ENCODE results near the gene PHLPP1.

PHLPP1 gene

DNA sequence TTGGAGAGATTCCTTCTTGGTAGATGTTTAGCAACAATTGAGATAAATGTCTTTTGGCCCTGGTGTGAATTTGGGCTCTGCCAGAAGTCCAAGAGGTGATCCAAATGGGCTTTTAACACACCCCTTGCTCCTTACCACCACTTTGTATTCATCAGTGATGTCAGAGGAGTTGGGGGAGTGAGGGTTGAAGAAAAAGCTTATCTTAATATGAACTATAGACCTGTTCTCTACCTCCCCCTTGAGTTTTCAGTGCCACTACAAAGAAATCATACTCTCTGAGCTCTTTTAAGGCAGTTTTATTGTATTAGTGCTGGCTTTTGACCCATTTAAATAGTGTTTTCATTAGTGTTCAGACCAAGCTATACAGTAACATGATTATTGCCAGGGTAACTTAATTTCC, 229.1 kb downstream of the PHLPP1 start:
- Histone ChIP-seq H3K27ac (ENCODE audit: extremely low read depth, low read depth, low read length) (no peak overlapping the region), H3K4me1 (ENCODE audit: control insufficient read depth, insufficient read depth, low read length) (no peaks in the 10 kb centered on the region), H3K9me3 (ENCODE audit: control insufficient read depth, insufficient read depth, low read depth, low read length) (no peaks in the 10 kb centered on the region), H3K4me3 (ENCODE audit: low read depth, low read length) (no peak overlapping the region), H3K36me3 (ENCODE audit: control insufficient read depth in 2 of 2, insufficient read depth in 1 of 2, low read length in 2 of 2) (peaks cover 13 to 15% of the 10 kb centered on the region in 2 experiments)
- ChIA-PET CTCF (interaction anchor here (1.5 kb wide), 1 partner anchor 14 kb away, joined by 3 read pairs; no protein-coding TSS in a partner anchor), POLR2A (no interaction called here)
- TF ChIP-seq ZNF521 (tag by site-specific recombination; IDR thresholded peaks at IDR 0.05) (no peak), ZNF621 (tag by site-specific recombination; IDR thresholded peaks at IDR 0.05) (no peak), TCF7L2 (IDR thresholded peaks at IDR 0.05; ENCODE audit: borderline replicate concordance, low read depth, low read length) (no peak), GFI1B (tag by site-specific recombination; IDR thresholded peaks at IDR 0.05) (no peak)

DNA sequence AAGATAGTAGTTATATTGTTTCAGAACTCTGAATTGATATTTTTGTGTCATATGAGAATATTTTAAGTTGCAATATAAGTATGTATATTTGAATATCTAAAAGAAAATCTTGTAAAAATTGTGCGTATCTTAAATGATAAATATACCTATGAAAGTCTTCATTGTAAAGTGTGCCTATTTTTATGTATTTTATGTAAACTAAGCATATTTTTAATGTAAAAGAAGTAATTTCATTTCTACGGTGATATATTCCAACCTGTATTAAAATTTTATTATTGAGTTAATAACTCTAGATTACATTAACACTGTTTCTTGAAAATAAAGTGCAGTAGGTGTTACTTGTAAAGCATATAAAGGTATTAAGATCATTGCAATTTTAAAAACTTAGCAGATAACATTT, 233.4 kb downstream of the PHLPP1 start:
- H3K9me3 ChIP-seq (ENCODE audit: control insufficient read depth, insufficient read depth, low read depth, low read length) = no peaks in the 10 kb centered on the region
- H3K36me3 ChIP-seq (ENCODE audit: control insufficient read depth in 2 of 2, insufficient read depth in 1 of 2, low read length in 2 of 2) = peaks cover 11 to 12% of the 10 kb centered on the region in 2 experiments; a peak in 2 of 3 replicates
- H3K4me3 ChIP-seq (ENCODE audit: low read depth, low read length) = no peak overlapping the region
- no peak for TF ChIP-seq ZNF146 (tag by site-specific recombination; IDR thresholded peaks at IDR 0.05)
- TF ChIP-seq ZNF837 (tag by site-specific recombination; IDR thresholded peaks at IDR 0.05) = no peak
- no peak for TF ChIP-seq ZNF292 (tag by site-specific recombination; IDR thresholded peaks at IDR 0.05; ENCODE audit: borderline replicate concordance, low read depth)
- no peak for TF ChIP-seq ZNF707 (tag by site-specific recombination; IDR thresholded peaks at IDR 0.05)
- no peak for TF ChIP-seq ZNF555 (tag by site-specific recombination; conservative IDR thresholded peaks at IDR 0.05)
- TF ChIP-seq ZNF473 (tag by site-specific recombination; IDR thresholded peaks at IDR 0.05) = no peak
- no peak for TF ChIP-seq ZNF600 (tag by site-specific recombination; IDR thresholded peaks at IDR 0.05)
- TF ChIP-seq, protein P1, sequence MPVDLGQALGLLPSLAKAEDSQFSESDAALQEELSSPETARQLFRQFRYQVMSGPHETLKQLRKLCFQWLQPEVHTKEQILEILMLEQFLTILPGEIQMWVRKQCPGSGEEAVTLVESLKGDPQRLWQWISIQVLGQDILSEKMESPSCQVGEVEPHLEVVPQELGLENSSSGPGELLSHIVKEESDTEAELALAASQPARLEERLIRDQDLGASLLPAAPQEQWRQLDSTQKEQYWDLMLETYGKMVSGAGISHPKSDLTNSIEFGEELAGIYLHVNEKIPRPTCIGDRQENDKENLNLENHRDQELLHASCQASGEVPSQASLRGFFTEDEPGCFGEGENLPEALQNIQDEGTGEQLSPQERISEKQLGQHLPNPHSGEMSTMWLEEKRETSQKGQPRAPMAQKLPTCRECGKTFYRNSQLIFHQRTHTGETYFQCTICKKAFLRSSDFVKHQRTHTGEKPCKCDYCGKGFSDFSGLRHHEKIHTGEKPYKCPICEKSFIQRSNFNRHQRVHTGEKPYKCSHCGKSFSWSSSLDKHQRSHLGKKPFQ (tag by site-specific recombination; IDR thresholded peaks at IDR 0.05) = no peak
- TF ChIP-seq ZNF24 (tag by site-specific recombination; IDR thresholded peaks at IDR 0.05) = no peak
- ChIA-PET POLR2A (no interaction called here), CTCF (interaction anchor here (0.6 to 1.7 kb wide), 3 partner anchors 9 to 189 kb away, joined by 3 to 10 read pairs (median 4); no protein-coding TSS in a partner anchor)
- no peaks in the 10 kb centered on the region for H3K4me1 ChIP-seq (ENCODE audit: control insufficient read depth, insufficient read depth, low read length)
- no peak overlapping the region for H3K27ac ChIP-seq (ENCODE audit: extremely low read depth, low read depth, low read length)

DNA sequence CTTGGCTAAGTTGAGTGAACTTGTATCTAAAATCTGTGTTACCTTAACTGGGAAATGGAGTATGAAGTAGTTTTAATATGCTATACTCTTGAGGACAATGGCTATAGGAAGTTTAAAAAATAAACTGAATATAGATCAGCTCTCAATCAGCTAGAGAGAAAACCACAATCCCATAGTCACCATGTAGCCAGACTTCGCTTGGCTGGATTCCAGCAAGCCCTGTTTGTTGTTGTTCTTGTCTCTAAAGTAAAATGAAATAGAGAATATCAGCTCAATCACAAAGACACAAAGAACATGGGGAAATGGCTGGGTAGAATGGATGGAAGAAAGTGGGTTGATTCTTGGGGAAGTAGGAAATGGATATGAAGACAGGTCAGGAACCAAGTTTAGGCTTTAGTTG, 234.9 kb downstream of the PHLPP1 start:
- Histone ChIP-seq H3K9me3 (ENCODE audit: control insufficient read depth, insufficient read depth, low read depth, low read length) (no peaks in the 10 kb centered on the region), H3K36me3 (ENCODE audit: control insufficient read depth in 2 of 2, insufficient read depth in 1 of 2, low read length in 2 of 2) (peaks cover 10 to 11% of the 10 kb centered on the region in 2 experiments; a peak in 2 of 3 replicates), H3K4me3 (ENCODE audit: low read depth, low read length) (no peak overlapping the region), H3K27ac (ENCODE audit: extremely low read depth, low read depth, low read length) (no peak overlapping the region), H3K4me1 (ENCODE audit: control insufficient read depth, insufficient read depth, low read length) (no peaks in the 10 kb centered on the region)
- CTCF ChIA-PET = interaction anchor here (0.5 to 1.7 kb wide), 4 partner anchors 8 to 419 kb away, joined by 3 to 10 read pairs (median 4); no protein-coding TSS in a partner anchor
- POLR2A ChIA-PET = interaction anchor here (0.9 kb wide), 2 partner anchors 72 to 428 kb away, joined by 3 read pairs; partner anchors contain the start of gene ZCCHC2
- TF ChIP-seq ZNF302 (tag by site-specific recombination; IDR thresholded peaks at IDR 0.05; ENCODE audit: low read depth) = no peak
- TF ChIP-seq ZNF24 (tag by site-specific recombination; IDR thresholded peaks at IDR 0.05) = no peak
- TF ChIP-seq ZBTB17 (tag by site-specific recombination; IDR thresholded peaks at IDR 0.05) = no peak
- TF ChIP-seq ZNF211 (tag by site-specific recombination; IDR thresholded peaks at IDR 0.05; ENCODE audit: low read depth) = no peak
- TF ChIP-seq ZNF521 (tag by site-specific recombination; IDR thresholded peaks at IDR 0.05) = no peak
- TF ChIP-seq, protein P1 (tag by site-specific recombination; IDR thresholded peaks at IDR 0.05) = no peak
- TF ChIP-seq, protein P2, sequence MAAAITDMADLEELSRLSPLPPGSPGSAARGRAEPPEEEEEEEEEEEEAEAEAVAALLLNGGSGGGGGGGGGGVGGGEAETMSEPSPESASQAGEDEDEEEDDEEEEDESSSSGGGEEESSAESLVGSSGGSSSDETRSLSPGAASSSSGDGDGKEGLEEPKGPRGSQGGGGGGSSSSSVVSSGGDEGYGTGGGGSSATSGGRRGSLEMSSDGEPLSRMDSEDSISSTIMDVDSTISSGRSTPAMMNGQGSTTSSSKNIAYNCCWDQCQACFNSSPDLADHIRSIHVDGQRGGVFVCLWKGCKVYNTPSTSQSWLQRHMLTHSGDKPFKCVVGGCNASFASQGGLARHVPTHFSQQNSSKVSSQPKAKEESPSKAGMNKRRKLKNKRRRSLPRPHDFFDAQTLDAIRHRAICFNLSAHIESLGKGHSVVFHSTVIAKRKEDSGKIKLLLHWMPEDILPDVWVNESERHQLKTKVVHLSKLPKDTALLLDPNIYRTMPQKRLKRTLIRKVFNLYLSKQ (tag by site-specific recombination; IDR thresholded peaks at IDR 0.05; ENCODE audit: borderline replicate concordance) = no peak
- TF ChIP-seq ZNF623 (tag by site-specific recombination; IDR thresholded peaks at IDR 0.05) = no peak
- TF ChIP-seq ZFHX2 (tag by site-specific recombination; conservative IDR thresholded peaks at IDR 0.05) = no peak
- TF ChIP-seq HOXA7 (CRISPR knock-in tag; IDR thresholded peaks at IDR 0.05; ENCODE audit: borderline replicate concordance) = no peak
- TF ChIP-seq, protein P3, sequence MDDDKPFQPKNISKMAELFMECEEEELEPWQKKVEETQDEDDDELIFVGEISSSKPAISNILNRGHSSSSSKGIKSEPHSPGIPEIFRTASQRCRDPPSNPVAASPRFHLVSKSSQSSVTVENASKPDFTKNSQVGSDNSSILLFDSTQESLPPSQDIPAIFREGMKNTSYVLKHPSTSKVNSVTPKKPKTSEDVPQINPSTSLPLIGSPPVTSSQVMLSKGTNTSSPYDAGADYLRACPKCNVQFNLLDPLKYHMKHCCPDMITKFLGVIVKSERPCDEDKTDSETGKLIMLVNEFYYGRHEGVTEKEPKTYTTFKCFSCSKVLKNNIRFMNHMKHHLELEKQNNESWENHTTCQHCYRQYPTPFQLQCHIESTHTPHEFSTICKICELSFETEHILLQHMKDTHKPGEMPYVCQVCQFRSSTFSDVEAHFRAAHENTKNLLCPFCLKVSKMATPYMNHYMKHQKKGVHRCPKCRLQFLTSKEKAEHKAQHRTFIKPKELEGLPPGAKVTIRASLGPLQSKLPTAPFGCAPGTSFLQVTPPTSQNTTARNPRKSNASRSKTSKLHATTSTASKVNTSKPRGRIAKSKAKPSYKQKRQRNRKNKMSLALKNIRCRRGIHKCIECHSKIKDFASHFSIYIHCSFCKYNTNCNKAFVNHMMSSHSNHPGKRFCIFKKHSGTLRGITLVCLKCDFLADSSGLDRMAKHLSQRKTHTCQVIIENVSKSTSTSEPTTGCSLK (tag by site-specific recombination; IDR thresholded peaks at IDR 0.05) = no peak
- TF ChIP-seq, protein P4, sequence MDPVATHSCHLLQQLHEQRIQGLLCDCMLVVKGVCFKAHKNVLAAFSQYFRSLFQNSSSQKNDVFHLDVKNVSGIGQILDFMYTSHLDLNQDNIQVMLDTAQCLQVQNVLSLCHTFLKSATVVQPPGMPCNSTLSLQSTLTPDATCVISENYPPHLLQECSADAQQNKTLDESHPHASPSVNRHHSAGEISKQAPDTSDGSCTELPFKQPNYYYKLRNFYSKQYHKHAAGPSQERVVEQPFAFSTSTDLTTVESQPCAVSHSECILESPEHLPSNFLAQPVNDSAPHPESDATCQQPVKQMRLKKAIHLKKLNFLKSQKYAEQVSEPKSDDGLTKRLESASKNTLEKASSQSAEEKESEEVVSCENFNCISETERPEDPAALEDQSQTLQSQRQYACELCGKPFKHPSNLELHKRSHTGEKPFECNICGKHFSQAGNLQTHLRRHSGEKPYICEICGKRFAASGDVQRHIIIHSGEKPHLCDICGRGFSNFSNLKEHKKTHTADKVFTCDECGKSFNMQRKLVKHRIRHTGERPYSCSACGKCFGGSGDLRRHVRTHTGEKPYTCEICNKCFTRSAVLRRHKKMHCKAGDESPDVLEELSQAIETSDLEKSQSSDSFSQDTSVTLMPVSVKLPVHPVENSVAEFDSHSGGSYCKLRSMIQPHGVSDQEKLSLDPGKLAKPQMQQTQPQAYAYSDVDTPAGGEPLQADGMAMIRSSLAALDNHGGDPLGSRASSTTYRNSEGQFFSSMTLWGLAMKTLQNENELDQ (tag by site-specific recombination; IDR thresholded peaks at IDR 0.05; ENCODE audit: low read depth) = no peak
- no peak for TF ChIP-seq TCF7L2 (IDR thresholded peaks at IDR 0.05; ENCODE audit: borderline replicate concordance, low read depth, low read length)
